ENCODE measurements around the gene PITPNM1. TPM values are rescaled to one million over a fixed set of nuclear protein-coding genes. Genes with fewer than 3 reads are reported as not detected.

PITPNM1 gene
- polyA plus RNA-seq, 1 donor (not counting 4 experiments of a cell fraction or from before 2014, with no cell fraction given): 15.9 TPM

GRCh38 chr11:67449116-67449844, 55.9 kb downstream of the PITPNM1 start:
- no peak overlapping the region for H3K4me2 ChIP-seq (ENCODE audit: control insufficient read depth, extremely low read depth, insufficient read depth, low read depth, low read length)
- no peaks in the 10 kb centered on the region for H3K9me3 ChIP-seq (ENCODE audit: control insufficient read depth, low read depth, low read length)
- no peaks in the 10 kb centered on the region for H3K36me3 ChIP-seq (ENCODE audit: control insufficient read depth in 2 of 2, extremely low read depth in 1 of 2, insufficient read depth in 2 of 2, low read length in 2 of 2)
- H2AFZ ChIP-seq (ENCODE audit: control insufficient read depth, low read length): no peak overlapping the region
- TF ChIP-seq CTCF (optimal IDR thresholded peaks at IDR 0.05 in 1 of 3, IDR thresholded peaks at IDR 0.05 in 1 of 3, conservative IDR thresholded peaks at IDR 0.05 in 1 of 3; ENCODE audit: extremely low read depth in 1 of 3, insufficient read depth in 2 of 3, low read length in 3 of 3): no peak
- no peak for TF ChIP-seq EZH2 (IDR thresholded peaks at IDR 0.05; ENCODE audit: low read length)
- no peaks in the 10 kb centered on the region for H3K9me1 ChIP-seq (ENCODE audit: control insufficient read depth, extremely low read depth, insufficient read depth, low read length)
- no peak overlapping the region for H3K27ac ChIP-seq (ENCODE audit: control insufficient read depth, insufficient read depth, low read length)
- no peak for FAIRE-seq
- DNase-seq (ENCODE audit: low read depth, low spot score): no peak
- dilution Hi-C loops (cut with MboI; ENCODE audit: extremely low pct_ligation_motif_present, low sequenced_read_pairs): no loop called here
- no peaks in the 10 kb centered on the region for H4K20me1 ChIP-seq (ENCODE audit: control insufficient read depth, extremely low read depth, insufficient read depth, low read length)
- no peaks in the 10 kb centered on the region for H3K79me2 ChIP-seq (ENCODE audit: control insufficient read depth, insufficient read depth, low read length)
- no peaks in the 10 kb centered on the region for H3K27me3 ChIP-seq (ENCODE audit: control insufficient read depth, extremely low read depth, insufficient read depth, low read length)
- H3K4me1 ChIP-seq (ENCODE audit: control insufficient read depth, extremely low read depth, insufficient read depth, low read length): no peaks in the 10 kb centered on the region
- H3K9ac ChIP-seq (ENCODE audit: control insufficient read depth, extremely low read depth, insufficient read depth, low read length): no peak overlapping the region
- no peak overlapping the region for H3K4me3 ChIP-seq (ENCODE audit: control insufficient read depth in 2 of 3, extremely low read depth in 1 of 3, insufficient read depth in 2 of 3, low read depth in 1 of 3, low read length in 3 of 3)

- Histone ChIP-seq H3K4me1 (ENCODE audit: control insufficient read depth, extremely low read depth, insufficient read depth, low read length) (no peaks in the 10 kb centered on the region), H3K4me2 (ENCODE audit: control insufficient read depth, extremely low read depth, insufficient read depth, low read depth, low read length) (no peak overlapping the region), H3K27me3 (ENCODE audit: control insufficient read depth, extremely low read depth, insufficient read depth, low read length) (no peaks in the 10 kb centered on the region), H3K27ac (ENCODE audit: control insufficient read depth, insufficient read depth, low read length) (no peak overlapping the region), H3K4me3 (ENCODE audit: control insufficient read depth in 2 of 3, extremely low read depth in 1 of 3, insufficient read depth in 2 of 3, low read depth in 1 of 3, low read length in 3 of 3) (no peak overlapping the region), H2AFZ (ENCODE audit: control insufficient read depth, low read length) (no peak overlapping the region), H3K9me1 (ENCODE audit: control insufficient read depth, extremely low read depth, insufficient read depth, low read length) (no peaks in the 10 kb centered on the region), H3K9ac (ENCODE audit: control insufficient read depth, extremely low read depth, insufficient read depth, low read length) (no peak overlapping the region), H3K36me3 (ENCODE audit: control insufficient read depth in 2 of 2, extremely low read depth in 1 of 2, insufficient read depth in 2 of 2, low read length in 2 of 2) (no peaks in the 10 kb centered on the region), H3K9me3 (ENCODE audit: control insufficient read depth, low read depth, low read length) (no peaks in the 10 kb centered on the region), H4K20me1 (ENCODE audit: control insufficient read depth, extremely low read depth, insufficient read depth, low read length) (no peaks in the 10 kb centered on the region), H3K79me2 (ENCODE audit: control insufficient read depth, insufficient read depth, low read length) (no peaks in the 10 kb centered on the region)
- FAIRE-seq (no peak), DNase-seq (ENCODE audit: low read depth, low spot score) (no peak)
- TF ChIP-seq EZH2 (IDR thresholded peaks at IDR 0.05; ENCODE audit: low read length) (no peak), CTCF (optimal IDR thresholded peaks at IDR 0.05 in 1 of 3, IDR thresholded peaks at IDR 0.05 in 1 of 3, conservative IDR thresholded peaks at IDR 0.05 in 1 of 3; ENCODE audit: extremely low read depth in 1 of 3, insufficient read depth in 2 of 3, low read length in 3 of 3) (no peak)
- dilution Hi-C loops (cut with MboI; ENCODE audit: extremely low pct_ligation_motif_present, low sequenced_read_pairs): no loop called here
Measured at GRCh38 chr11:67448220-67448609, 56.9 kb downstream of the PITPNM1 start.
